Endothelial cell of umbilical vein (primary cell): ENCODE data around the gene MDM1. TPM values are rescaled to one million over a fixed set of nuclear protein-coding genes. Genes with fewer than 3 reads are reported as not detected.
A peak's percentile ranks its signal among the peaks of the same experiment; 100 is the strongest.

Experiments
- BruUV-seq: library from RNA; stranded (reverse); fragments of 400-500 nt; replicated peaks from 2 replicates; lab custom pipeline; 2021; lab: Mats Ljungman, UMichigan
- CTCF ChIA-PET: fragments of 300-600, 350-600 bp; sonication (Branson Sonifier 250); formaldehyde crosslinking; loops from one replicate; lab custom pipeline; 2021; ENCODE audit warnings: antibody characterized with exemption, inconsistent platforms; lab: Charles Lee
- POLR2A ChIA-PET: fragments of 300-600, 350-600 bp; sonication (Branson Sonifier 250); formaldehyde crosslinking; loops from one replicate; lab custom pipeline; 2021; ENCODE audit warnings: antibody characterized with exemption, inconsistent platforms; lab: Charles Lee
- DNase-seq: peaks from one replicate; pipeline ENCODE4 v3.0.0-alpha.2; 2011; ENCODE audit warnings: low read depth, low spot score
- FAIRE-seq: peaks from 2 replicates; lab custom pipeline; 2011; peaks lifted over from hg19 to GRCh38; lab: Jason Lieb, UNC
- H2AFZ ChIP-seq: 2 replicates; pipeline ENCODE4 v1.6.0; 2012; ENCODE audit warnings: low read depth, low read length, control low read depth, inconsistent platforms
- H3K27ac ChIP-seq: 2 replicates; pipeline ENCODE4 v1.5.1; 2011; ENCODE audit warnings: low read depth, mild to moderate bottlenecking, control low read depth, low read length, moderate library complexity; ENCODE audit not compliant: insufficient read depth
- H3K27me3 ChIP-seq, 2 experiments: 2 replicates each; pipeline versions ENCODE4 v1.6.0 to v1.6.1; 2011; ENCODE audit warnings: low read length in 2 of 2, mixed read lengths in 1 of 2; ENCODE audit not compliant: control insufficient read depth in 2 of 2, insufficient read depth in 2 of 2
- H3K36me3 ChIP-seq, 2 experiments: 2 replicates in 1 of 2; 3 replicates in 1 of 2; pipeline ENCODE4 v1.5.1; 2011; ENCODE audit warnings: low read length in 2 of 2, mild to moderate bottlenecking in 1 of 2, moderate library complexity in 1 of 2; ENCODE audit not compliant: control insufficient read depth in 2 of 2, insufficient read depth in 2 of 2; ENCODE audit errors: extremely low read depth in 1 of 2
- H3K4me1 ChIP-seq: 3 replicates; pipeline ENCODE4 v1.5.1; 2011; ENCODE audit warnings: mild to moderate bottlenecking, low read length; ENCODE audit not compliant: control insufficient read depth, insufficient read depth; ENCODE audit errors: extremely low read depth
- H3K4me2 ChIP-seq: 2 replicates; pipeline ENCODE4 v1.6.1; 2011; ENCODE audit warnings: low read length, control low read depth, mixed read lengths; ENCODE audit not compliant: insufficient read depth
- H3K4me3 ChIP-seq, 3 experiments: fragments of 200-600 bp in 1 of 3; sonication (generic), shearing (Covaris generic) in 1 of 3; replicated peaks in 1 of 3; 2 replicates each; pipeline ENCODE4 v1.5.1; 2011 to 2016; ENCODE audit warnings: control low read depth in 3 of 3, low read length in 3 of 3, mild to moderate bottlenecking in 2 of 3, inconsistent platforms in 1 of 3, low read depth in 1 of 3, moderate library complexity in 1 of 3; ENCODE audit not compliant: insufficient read depth in 1 of 3
- H3K79me2 ChIP-seq: 2 replicates; pipeline ENCODE4 v1.6.0; 2012; ENCODE audit warnings: low read length, inconsistent platforms; ENCODE audit not compliant: control insufficient read depth, insufficient read depth
- H3K9ac ChIP-seq: replicated peaks from 2 replicates; pipeline ENCODE3; 2011; ENCODE audit warnings: low read length, control low read depth; ENCODE audit not compliant: insufficient read depth; ENCODE audit errors: extremely low read depth
- H3K9me1 ChIP-seq: replicated peaks from 3 replicates; pipeline ENCODE4 v1.6.0; 2011; ENCODE audit warnings: mild to moderate bottlenecking, low read length; ENCODE audit not compliant: control insufficient read depth, insufficient read depth; ENCODE audit errors: extremely low read depth
- H3K9me3 ChIP-seq: replicated peaks from 2 replicates; pipeline ENCODE4 v1.5.1; 2012; ENCODE audit warnings: low read length, inconsistent platforms; ENCODE audit not compliant: control insufficient read depth, insufficient read depth
- H4K20me1 ChIP-seq: replicated peaks from 2 replicates; pipeline ENCODE3; 2011; ENCODE audit warnings: mild to moderate bottlenecking, low read length; ENCODE audit not compliant: control insufficient read depth, insufficient read depth; ENCODE audit errors: extremely low read depth
- CTCF ChIP-seq, 2 donors: IDR thresholded peaks; 1 replicate in 1 of 2; 2 replicates in 1 of 2; pipeline ENCODE4 v1.5.1; 2011; ENCODE audit warnings: low read length in 2 of 2, mild to moderate bottlenecking in 2 of 2, moderate library complexity in 2 of 2, control low read depth in 1 of 2, inconsistent platforms in 1 of 2, low read depth in 1 of 2; ENCODE audit not compliant: insufficient read depth in 1 of 2; ENCODE audit errors: extremely low read depth in 1 of 2
- EZH2 ChIP-seq: IDR thresholded peaks from 2 replicates; pipeline ENCODE4 v1.6.1; 2012; ENCODE audit warnings: borderline replicate concordance, low read depth, mild to moderate bottlenecking, moderate library complexity, low read length, inconsistent platforms; ENCODE audit not compliant: severe bottlenecking
- FOS ChIP-seq: IDR thresholded peaks from 2 replicates; pipeline ENCODE4 v1.6.1; 2011; ENCODE audit warnings: mild to moderate bottlenecking, low read length, moderate library complexity, borderline replicate concordance; ENCODE audit not compliant: insufficient read depth
- GATA2 ChIP-seq: IDR thresholded peaks from 2 replicates; pipeline ENCODE4 v1.7.0; 2011; ENCODE audit warnings: low read depth, mild to moderate bottlenecking, moderate library complexity, mixed read lengths, low read length; ENCODE audit not compliant: insufficient read length, insufficient read depth
- JUN ChIP-seq: IDR thresholded peaks from 2 replicates; pipeline ENCODE4 v1.6.1; 2011; ENCODE audit warnings: borderline replicate concordance, low read depth; ENCODE audit not compliant: insufficient read length, insufficient read depth
- MAX ChIP-seq: IDR thresholded peaks from 2 replicates; pipeline ENCODE4 v1.6.1; 2011; ENCODE audit not compliant: insufficient read depth, insufficient read length
- MYC ChIP-seq: IDR thresholded peaks from one replicate; pipeline ENCODE4 v1.6.1; 2011; ENCODE audit warnings: mild to moderate bottlenecking, low read depth, low read length
- POLR2A ChIP-seq: IDR thresholded peaks from 2 replicates; pipeline ENCODE4 v1.6.1; 2012; ENCODE audit warnings: low read depth, mild to moderate bottlenecking, control low read depth, low read length
- POLR2AphosphoS5 ChIP-seq: IDR thresholded peaks from 2 replicates; pipeline ENCODE4 v1.6.1; 2012; ENCODE audit warnings: low read depth, mild to moderate bottlenecking, control low read depth, low read length, moderate library complexity; ENCODE audit not compliant: insufficient read depth
- dilution Hi-C: fragments of 300-500 bp; cut with MboI; formaldehyde crosslinking; loops from one replicate; pipeline ENCODE4 v1.15.0; 2019; ENCODE audit warnings: low sequenced_read_pairs; ENCODE audit not compliant: extremely low pct_ligation_motif_present
- intact Hi-C: fragments of 100-400 bp; cut with micrococcal nuclease; formaldehyde crosslinking; loops from one replicate; pipeline ENCODE4 v1.10.0; 2022
- polyA plus RNA-seq, 4 experiments: library from polyadenylated mRNA; depleted of rRNA in 3 of 4; stranded (reverse) in 3 of 4; unstranded in 1 of 4; fragments of >200 nt; gene quantifications; 2 replicates each; pipeline versions ENCODE4 v1.2.1 to v1.2.3, GENCODE V29; 2011 to 2012; ENCODE audit warnings: missing spikeins in 1 of 4
- total RNA-seq: library from RNA; stranded (reverse); gene quantifications from 2 replicates; pipeline ENCODE4 v1.2.3, GENCODE V29; 2021

MDM1 gene
- total and polyA plus RNA-seq, 2 donors (not counting 3 experiments of a cell fraction or from before 2014, with no cell fraction given): 4.3 to 12.5 TPM

- dilution Hi-C loops (no loop called here), intact Hi-C loops (no loop called here)
- ChIA-PET POLR2A (no interaction called here), CTCF (no interaction called here)
- H3K4me1 ChIP-seq: peaks cover 10% of the 10 kb centered on the region
- no peak overlapping the region for H3K4me3 ChIP-seq
- peak overlapping the region; percentile 19 for H3K9ac ChIP-seq
- no peaks in the 10 kb centered on the region for H3K9me3 ChIP-seq
- peaks cover 2% of the 10 kb centered on the region for H3K9me1 ChIP-seq
- FAIRE-seq (peak; percentile 70), DNase-seq (peak; percentile 72)
- no peak for TF ChIP-seq MYC
- TF ChIP-seq FOS: peak; percentile 63
- no peak for TF ChIP-seq MAX
- TF ChIP-seq CTCF (IDR thresholded peaks at IDR 0.05; ENCODE audit: extremely low read depth in 1 of 2, insufficient read depth in 1 of 2, low read depth in 1 of 2, low read length in 2 of 2): no peak
- no peak for TF ChIP-seq POLR2A
- TF ChIP-seq GATA2: peak; percentile 15
- peak; percentile 16 for TF ChIP-seq JUN
- no peak for TF ChIP-seq EZH2
- TF ChIP-seq POLR2AphosphoS5: no peak
- H3K79me2 ChIP-seq: no peaks in the 10 kb centered on the region
- H3K27ac ChIP-seq: peak overlapping the region; percentile 60
- peak overlapping the region; percentile 11 for H3K4me2 ChIP-seq
- no TSS peak for BruUV-seq
- no peak overlapping the region for H2AFZ ChIP-seq
- no peaks in the 10 kb centered on the region for H3K36me3 ChIP-seq
- no peaks in the 10 kb centered on the region for H4K20me1 ChIP-seq
- no peaks in the 10 kb centered on the region for H3K27me3 ChIP-seq
Observed at GRCh38 chr12:68304626-68305025, 27.5 kb downstream of the MDM1 start.
